ENCODE measurements around the gene SLC49A4.
A peak's percentile ranks its signal among the peaks of the same experiment; 100 is the strongest.

SLC49A4 gene

DNA sequence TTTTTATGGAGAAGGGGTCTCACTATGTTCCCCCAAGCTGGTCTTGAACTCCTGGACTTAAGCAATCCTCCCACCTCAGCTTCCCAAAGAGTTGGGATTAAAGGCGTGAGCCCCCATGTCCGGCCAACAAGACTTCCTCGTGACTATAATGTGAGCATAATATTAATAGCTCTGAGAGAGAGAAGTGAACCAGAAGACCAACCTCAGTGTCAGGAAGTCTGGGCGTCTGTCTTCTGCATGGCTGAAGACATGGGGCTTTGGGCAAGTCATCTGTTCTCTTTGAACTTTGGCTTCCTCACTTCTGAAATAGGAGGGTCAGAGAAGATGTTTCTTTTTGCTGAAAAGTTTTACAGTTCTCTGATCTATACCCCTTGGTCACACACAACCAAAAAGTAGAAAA, 92.1 kb downstream of the SLC49A4 start:
- DNase-seq (ENCODE audit: low read depth), result no peak
- TF ChIP-seq, protein P1, sequence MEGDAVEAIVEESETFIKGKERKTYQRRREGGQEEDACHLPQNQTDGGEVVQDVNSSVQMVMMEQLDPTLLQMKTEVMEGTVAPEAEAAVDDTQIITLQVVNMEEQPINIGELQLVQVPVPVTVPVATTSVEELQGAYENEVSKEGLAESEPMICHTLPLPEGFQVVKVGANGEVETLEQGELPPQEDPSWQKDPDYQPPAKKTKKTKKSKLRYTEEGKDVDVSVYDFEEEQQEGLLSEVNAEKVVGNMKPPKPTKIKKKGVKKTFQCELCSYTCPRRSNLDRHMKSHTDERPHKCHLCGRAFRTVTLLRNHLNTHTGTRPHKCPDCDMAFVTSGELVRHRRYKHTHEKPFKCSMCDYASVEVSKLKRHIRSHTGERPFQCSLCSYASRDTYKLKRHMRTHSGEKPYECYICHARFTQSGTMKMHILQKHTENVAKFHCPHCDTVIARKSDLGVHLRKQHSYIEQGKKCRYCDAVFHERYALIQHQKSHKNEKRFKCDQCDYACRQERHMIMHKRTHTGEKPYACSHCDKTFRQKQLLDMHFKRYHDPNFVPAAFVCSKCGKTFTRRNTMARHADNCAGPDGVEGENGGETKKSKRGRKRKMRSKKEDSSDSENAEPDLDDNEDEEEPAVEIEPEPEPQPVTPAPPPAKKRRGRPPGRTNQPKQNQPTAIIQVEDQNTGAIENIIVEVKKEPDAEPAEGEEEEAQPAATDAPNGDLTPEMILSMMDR (IDR thresholded peaks at IDR 0.05; ENCODE audit: insufficient read depth, low read depth, low read length, missing control alignments), result no peak

GRCh38 chr3:122890077-122890719, 95.3 kb downstream of the SLC49A4 start:
- TF ChIP-seq, protein P1 (IDR thresholded peaks at IDR 0.05; ENCODE audit: insufficient read depth, low read depth, low read length, missing control alignments), result peak; percentile 5
- peak; percentile 97 for DNase-seq (ENCODE audit: low read depth)

More for the DNA sequence above, 92.1 kb downstream of the SLC49A4 start:
- H3K4me3 ChIP-seq (ENCODE audit: low read length), result no peak overlapping the region

DNA sequence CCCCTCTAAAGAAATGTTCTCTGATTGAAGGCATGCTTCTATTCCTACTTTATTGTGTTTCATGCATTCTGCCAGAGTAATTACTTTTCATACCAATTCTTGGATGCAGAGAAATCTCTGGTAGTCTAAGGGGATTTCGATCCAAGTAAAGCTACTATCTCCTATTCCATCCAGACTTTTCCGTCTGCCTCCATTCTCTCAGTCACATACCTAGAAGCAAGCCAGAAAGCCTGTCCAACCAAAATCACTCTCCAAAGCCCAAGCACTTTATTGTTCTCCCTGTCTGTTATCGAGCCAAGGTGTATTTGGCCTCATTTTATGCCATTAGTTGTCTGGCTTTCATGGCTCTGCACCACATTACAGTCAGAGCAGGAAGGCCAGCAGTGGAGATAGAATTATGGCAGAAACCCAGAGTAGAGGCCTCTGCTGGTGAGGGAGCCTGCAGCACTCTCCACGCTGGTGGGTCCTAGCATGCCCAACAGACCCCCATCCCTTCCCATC, 95.9 kb downstream of the SLC49A4 start:
- DNase-seq (ENCODE audit: low read depth), result no peak
- no peak overlapping the region for H3K4me3 ChIP-seq (ENCODE audit: low read length)
- TF ChIP-seq, protein P1 (IDR thresholded peaks at IDR 0.05; ENCODE audit: insufficient read depth, low read depth, low read length, missing control alignments), result no peak

More at GRCh38 chr3:122890077-122890719, 95.3 kb downstream of the SLC49A4 start:
- H3K4me3 ChIP-seq (ENCODE audit: low read length), result no peak overlapping the region

DNA sequence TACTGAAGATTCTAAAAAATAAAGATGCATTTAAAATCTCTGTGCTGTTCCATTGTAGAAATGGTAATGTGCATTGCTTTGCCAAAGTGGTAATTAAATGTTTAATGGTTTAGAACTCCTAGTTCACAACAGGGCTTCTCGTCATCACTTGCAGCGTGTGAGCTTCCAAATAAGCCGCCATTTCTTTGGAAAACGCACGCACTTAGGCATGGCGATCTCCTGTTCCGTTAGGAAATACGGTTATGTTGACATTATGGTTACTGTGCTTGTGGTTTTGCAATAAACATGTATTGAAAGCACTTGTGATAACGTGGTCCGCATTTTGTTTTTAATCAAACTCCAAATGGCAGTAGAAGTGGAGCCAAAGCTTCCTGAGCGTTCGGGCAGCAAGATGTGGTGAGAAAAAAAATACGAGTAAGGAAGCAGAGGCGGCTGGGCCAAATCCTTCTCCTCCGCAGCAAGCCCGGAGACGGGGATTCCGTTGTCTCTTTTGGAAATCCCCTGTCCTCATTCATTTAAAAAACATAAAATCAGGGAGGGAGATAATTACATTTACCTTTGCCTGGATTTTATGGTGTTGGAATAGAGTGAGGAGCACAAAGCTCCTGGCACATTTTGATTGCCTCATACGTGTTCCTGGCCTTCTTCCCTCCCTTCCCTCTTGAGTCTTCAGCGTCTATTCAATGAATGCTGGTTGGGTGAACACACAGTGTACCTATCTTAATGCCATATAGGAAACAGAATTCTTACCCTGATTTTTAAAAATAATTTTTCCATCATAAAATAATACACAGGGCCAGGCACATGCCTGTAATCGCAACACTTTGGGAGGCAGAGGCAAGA, 97.5 kb downstream of the SLC49A4 start:
- no peak for DNase-seq (ENCODE audit: low read depth)
- no peak overlapping the region for H3K4me3 ChIP-seq (ENCODE audit: low read length)
- TF ChIP-seq, protein P1 (IDR thresholded peaks at IDR 0.05; ENCODE audit: insufficient read depth, low read depth, low read length, missing control alignments), result no peak

GRCh38 chr3:122893282-122893681, 98.4 kb downstream of the SLC49A4 start:
- DNase-seq (ENCODE audit: low read depth), result peak; percentile 84
- TF ChIP-seq, protein P1 (IDR thresholded peaks at IDR 0.05; ENCODE audit: insufficient read depth, low read depth, low read length, missing control alignments), result no peak
- H3K4me3 ChIP-seq (ENCODE audit: low read length), result no peak overlapping the region

GRCh38 chr3:122893754-122894668, 99.1 kb downstream of the SLC49A4 start:
- TF ChIP-seq, protein P1 (IDR thresholded peaks at IDR 0.05; ENCODE audit: insufficient read depth, low read depth, low read length, missing control alignments), result no peak
- H3K4me3 ChIP-seq (ENCODE audit: low read length), result no peak overlapping the region
- DNase-seq (ENCODE audit: low read depth), result peak; percentile 87
